ENCODE data around the gene GDF2. TPM values are rescaled to one million over a fixed set of nuclear protein-coding genes. Genes with fewer than 3 reads are reported as not detected.

GDF2 gene
- total RNA-seq, 2 donors from 2014 or later, result 0.16 TPM; not detected in 1

GRCh38 chr10:47325303-47326291, 3.3 kb downstream of the GDF2 start:
- H3K4me3 ChIP-seq, result no peak overlapping the region
- H3K27me3 ChIP-seq, result no peaks in the 10 kb centered on the region
- no peak for DNase-seq (ENCODE audit: low spot score)
- H3K36me3 ChIP-seq, result no peaks in the 10 kb centered on the region
- H3K4me1 ChIP-seq, result peaks cover 0 to 27% of the 10 kb centered on the region in 2 donors
- TF ChIP-seq CTCF (IDR thresholded peaks at IDR 0.05), result no peak
- H3K9me3 ChIP-seq, result no peaks in the 10 kb centered on the region
- no peak overlapping the region for H3K27ac ChIP-seq

GRCh38 chr10:47326306-47326926, 4.2 kb downstream of the GDF2 start:
- H3K4me3 ChIP-seq, result no peak overlapping the region
- H3K9me3 ChIP-seq, result no peaks in the 10 kb centered on the region
- H3K27ac ChIP-seq, result no peak overlapping the region
- TF ChIP-seq CTCF (IDR thresholded peaks at IDR 0.05), result no peak
- H3K4me1 ChIP-seq, result peaks cover 0 to 27% of the 10 kb centered on the region in 2 donors
- H3K36me3 ChIP-seq, result no peaks in the 10 kb centered on the region
- no peaks in the 10 kb centered on the region for H3K27me3 ChIP-seq
- DNase-seq (ENCODE audit: low spot score), result no peak

- no peaks in the 10 kb centered on the region for H3K9me3 ChIP-seq
- DNase-seq (ENCODE audit: low spot score), result no peak
- H3K27me3 ChIP-seq, result no peaks in the 10 kb centered on the region
- no peak overlapping the region for H3K4me3 ChIP-seq
- no peaks in the 10 kb centered on the region for H3K36me3 ChIP-seq
- TF ChIP-seq CTCF (IDR thresholded peaks at IDR 0.05), result no peak
- no peak overlapping the region for H3K27ac ChIP-seq
- H3K4me1 ChIP-seq, result peaks cover 0 to 27% of the 10 kb centered on the region in 2 donors
These were observed 4.7 kb downstream of the GDF2 start for GRCh38 chr10:47326927-47327330.

- no peak for TF ChIP-seq CTCF (IDR thresholded peaks at IDR 0.05)
- Histone ChIP-seq H3K4me1 (peaks cover 0 to 14% of the 10 kb centered on the region in 2 donors), H3K27me3 (no peaks in the 10 kb centered on the region), H3K9me3 (no peaks in the 10 kb centered on the region), H3K4me3 (no peak overlapping the region), H3K36me3 (no peaks in the 10 kb centered on the region), H3K27ac (no peak overlapping the region)
- DNase-seq (ENCODE audit: low spot score), result no peak
These were observed 7.6 kb downstream of the GDF2 start for GRCh38 chr10:47329855-47330254.

- no peak for TF ChIP-seq CTCF (IDR thresholded peaks at IDR 0.05)
These were observed 8.1 kb downstream of the GDF2 start for GRCh38 chr10:47330366-47330765.

More at GRCh38 chr10:47330366-47330765, 8.1 kb downstream of the GDF2 start:
- Histone ChIP-seq H3K27me3 (no peaks in the 10 kb centered on the region), H3K4me1 (peaks cover 0 to 14% of the 10 kb centered on the region in 2 donors), H3K9me3 (no peaks in the 10 kb centered on the region), H3K36me3 (no peaks in the 10 kb centered on the region), H3K4me3 (no peak overlapping the region), H3K27ac (no peak overlapping the region)
- no peak for DNase-seq (ENCODE audit: low spot score)

Data from right atrium auricular region (tissue), 2 donors.